Measurements from ENCODE around the gene GCSH.

DNA sequence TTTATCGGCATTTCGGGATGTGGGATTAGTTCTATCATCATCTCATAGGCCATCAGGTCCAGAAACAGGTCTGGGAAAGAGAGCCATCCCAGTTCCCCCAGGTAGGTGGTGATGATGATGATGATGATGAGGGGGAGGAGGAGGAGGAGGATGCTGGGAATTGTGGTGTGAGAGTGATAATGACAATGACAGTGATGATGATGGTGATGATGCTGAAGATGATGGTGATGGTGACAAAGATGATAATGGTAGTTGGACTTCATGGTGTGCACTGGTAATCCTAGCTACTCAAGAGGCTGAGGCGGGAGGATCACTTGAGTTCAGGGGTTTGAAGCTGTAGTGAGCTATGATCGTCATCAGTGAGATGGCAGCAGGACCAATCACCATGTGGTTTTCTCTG lies 16.3 kb upstream of the GCSH start:
- TF ChIP-seq, protein P1, sequence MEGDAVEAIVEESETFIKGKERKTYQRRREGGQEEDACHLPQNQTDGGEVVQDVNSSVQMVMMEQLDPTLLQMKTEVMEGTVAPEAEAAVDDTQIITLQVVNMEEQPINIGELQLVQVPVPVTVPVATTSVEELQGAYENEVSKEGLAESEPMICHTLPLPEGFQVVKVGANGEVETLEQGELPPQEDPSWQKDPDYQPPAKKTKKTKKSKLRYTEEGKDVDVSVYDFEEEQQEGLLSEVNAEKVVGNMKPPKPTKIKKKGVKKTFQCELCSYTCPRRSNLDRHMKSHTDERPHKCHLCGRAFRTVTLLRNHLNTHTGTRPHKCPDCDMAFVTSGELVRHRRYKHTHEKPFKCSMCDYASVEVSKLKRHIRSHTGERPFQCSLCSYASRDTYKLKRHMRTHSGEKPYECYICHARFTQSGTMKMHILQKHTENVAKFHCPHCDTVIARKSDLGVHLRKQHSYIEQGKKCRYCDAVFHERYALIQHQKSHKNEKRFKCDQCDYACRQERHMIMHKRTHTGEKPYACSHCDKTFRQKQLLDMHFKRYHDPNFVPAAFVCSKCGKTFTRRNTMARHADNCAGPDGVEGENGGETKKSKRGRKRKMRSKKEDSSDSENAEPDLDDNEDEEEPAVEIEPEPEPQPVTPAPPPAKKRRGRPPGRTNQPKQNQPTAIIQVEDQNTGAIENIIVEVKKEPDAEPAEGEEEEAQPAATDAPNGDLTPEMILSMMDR (IDR thresholded peaks at IDR 0.05; ENCODE audit: low read length) = no peak
- no peak for TF ChIP-seq EZH2 (optimal IDR thresholded peaks at IDR 0.05; ENCODE audit: low read depth, low read length)
